IMR-90 (cell line): Measurements from ENCODE around the gene EHD4.

ENCODE experiments used
- CTCF ChIP-seq: conservative IDR thresholded peaks from 2 replicates; pipeline ENCODE4 v1.5.1; 2012; ENCODE audit warnings: mild to moderate bottlenecking, low read depth, low read length, improper control_type of control experiment
- POLR2A ChIP-seq: IDR thresholded peaks from 2 replicates; pipeline ENCODE4 v1.6.1; 2012; ENCODE audit warnings: mild to moderate bottlenecking, low read depth, low read length
- RAD21 ChIP-seq: IDR thresholded peaks from 2 replicates; pipeline ENCODE4 v1.6.1; 2012; ENCODE audit warnings: low read length, improper control_type of control experiment
- RCOR1 ChIP-seq: IDR thresholded peaks from 2 replicates; pipeline ENCODE4 v1.6.1; 2012; ENCODE audit warnings: mild to moderate bottlenecking, low read length, improper control_type of control experiment; ENCODE audit not compliant: insufficient replicate concordance
- SMC3 ChIP-seq: fragments of 150-350 bp; IDR thresholded peaks from 2 replicates; pipeline ENCODE4 v1.6.1; 2016; ENCODE audit warnings: low read depth, mild to moderate bottlenecking, antibody characterized with exemption, low read length, moderate library complexity

DNA sequence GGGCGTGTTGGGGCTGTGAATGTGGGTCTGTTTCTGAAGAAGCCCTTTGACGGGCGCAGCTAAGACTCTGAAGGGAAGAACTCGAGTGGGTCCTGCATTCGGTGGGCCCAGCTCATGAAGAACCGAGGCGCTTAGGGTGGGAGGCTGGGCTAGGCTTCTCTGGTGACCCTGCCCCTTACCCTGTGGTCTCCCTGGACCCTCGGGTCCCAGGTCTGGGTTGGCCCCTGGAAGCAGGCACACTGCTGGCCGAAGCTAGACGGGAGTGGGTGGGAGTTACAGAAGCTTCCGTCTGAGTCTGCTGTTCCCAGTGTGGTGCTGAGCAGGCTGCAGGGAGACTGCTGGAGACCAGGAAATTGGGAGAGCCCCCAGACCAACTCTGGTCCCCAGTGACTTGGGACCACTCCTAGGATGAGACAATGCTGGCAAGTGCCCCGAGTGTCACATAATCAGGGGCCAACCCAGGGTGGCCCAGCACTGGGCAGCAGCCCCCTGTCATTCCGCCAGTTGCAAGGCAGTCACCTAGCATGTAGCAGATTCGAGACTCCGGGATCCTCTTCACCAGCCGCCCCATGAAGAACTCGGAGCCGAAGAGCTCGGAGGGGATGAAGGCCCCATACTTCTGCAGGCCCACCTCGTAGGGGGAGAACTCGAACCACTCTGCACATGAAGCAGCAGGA lies 16.7 kb upstream of the EHD4 start:
- TF ChIP-seq CTCF (no peak), RCOR1 (no peak), SMC3 (no peak), RAD21 (no peak), POLR2A (no peak)
